ENCODE measurements around the gene HHAT.

Gene HHAT

DNA sequence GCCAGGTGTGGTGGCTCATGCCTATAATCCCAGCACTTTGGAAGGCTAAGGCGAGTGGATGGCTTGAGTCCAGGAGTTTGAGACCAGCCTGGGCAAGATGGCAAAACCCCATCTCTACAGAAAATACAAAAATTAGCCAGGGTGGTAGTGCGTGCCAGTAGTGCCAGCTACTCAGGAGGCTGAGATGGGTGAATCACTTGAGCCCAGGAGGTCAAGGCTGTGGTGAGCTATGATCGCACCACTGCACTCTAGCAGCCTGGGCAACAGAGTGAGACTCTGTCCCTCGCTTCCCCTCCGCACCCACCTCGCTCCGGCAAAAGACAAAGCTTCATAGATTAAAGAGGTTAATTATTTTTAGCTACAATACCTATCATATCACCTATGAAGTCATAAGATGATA is 100.0 kb downstream of the HHAT start:
- TF ChIP-seq, protein P1, sequence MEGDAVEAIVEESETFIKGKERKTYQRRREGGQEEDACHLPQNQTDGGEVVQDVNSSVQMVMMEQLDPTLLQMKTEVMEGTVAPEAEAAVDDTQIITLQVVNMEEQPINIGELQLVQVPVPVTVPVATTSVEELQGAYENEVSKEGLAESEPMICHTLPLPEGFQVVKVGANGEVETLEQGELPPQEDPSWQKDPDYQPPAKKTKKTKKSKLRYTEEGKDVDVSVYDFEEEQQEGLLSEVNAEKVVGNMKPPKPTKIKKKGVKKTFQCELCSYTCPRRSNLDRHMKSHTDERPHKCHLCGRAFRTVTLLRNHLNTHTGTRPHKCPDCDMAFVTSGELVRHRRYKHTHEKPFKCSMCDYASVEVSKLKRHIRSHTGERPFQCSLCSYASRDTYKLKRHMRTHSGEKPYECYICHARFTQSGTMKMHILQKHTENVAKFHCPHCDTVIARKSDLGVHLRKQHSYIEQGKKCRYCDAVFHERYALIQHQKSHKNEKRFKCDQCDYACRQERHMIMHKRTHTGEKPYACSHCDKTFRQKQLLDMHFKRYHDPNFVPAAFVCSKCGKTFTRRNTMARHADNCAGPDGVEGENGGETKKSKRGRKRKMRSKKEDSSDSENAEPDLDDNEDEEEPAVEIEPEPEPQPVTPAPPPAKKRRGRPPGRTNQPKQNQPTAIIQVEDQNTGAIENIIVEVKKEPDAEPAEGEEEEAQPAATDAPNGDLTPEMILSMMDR (conservative IDR thresholded peaks at IDR 0.05; ENCODE audit: low read depth, low read length) = no peak
- no peak for DNase-seq (ENCODE audit: low read depth)

DNA sequence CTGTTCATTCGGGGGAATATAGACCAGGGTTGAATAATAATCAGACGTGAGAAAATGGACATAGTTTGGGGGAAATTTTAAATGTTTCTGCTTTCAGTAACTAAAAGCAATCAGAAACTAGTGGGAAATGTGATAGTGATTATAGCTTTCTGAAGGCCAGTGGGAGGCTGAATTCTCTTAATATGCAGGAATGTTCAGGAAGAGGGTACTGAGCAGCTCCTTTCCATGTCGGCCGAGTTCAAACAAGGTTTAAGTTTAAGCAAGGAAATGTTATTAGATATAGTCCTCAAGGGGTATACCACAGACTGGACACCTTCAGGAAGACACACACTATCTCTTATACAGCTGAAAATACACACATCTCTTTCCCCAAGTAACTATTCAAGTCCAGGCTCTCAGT is 105.5 kb downstream of the HHAT start:
- TF ChIP-seq, protein P1 (conservative IDR thresholded peaks at IDR 0.05; ENCODE audit: low read depth, low read length) = no peak
- DNase-seq (ENCODE audit: low read depth) = no peak

More for the DNA sequence above, 100.0 kb downstream of the HHAT start:
- H3K4me3 ChIP-seq (ENCODE audit: low read length) = no peak overlapping the region

DNA sequence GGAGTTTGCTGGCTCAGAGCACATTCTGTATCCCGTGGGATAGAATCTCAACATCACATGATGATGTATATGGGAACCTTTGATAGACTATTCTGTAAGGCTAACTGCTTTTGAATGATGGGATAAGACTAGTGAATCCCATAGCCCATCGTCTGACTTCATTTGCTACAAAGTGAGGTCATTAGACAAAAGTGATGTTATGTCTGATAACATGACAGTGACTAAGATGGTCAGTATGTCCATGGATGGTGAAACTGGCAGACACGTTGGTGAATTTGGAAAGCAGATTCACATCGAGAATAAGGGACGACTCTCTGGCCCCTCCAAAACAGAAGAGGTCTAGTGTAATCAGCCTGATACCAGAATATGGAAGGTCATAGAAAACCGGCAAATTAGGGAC is 108.4 kb downstream of the HHAT start:
- DNase-seq (ENCODE audit: low read depth) = no peak
- TF ChIP-seq, protein P1 (conservative IDR thresholded peaks at IDR 0.05; ENCODE audit: low read depth, low read length) = no peak
- H3K4me3 ChIP-seq (ENCODE audit: low read length) = no peak overlapping the region

More for the DNA sequence above, 105.5 kb downstream of the HHAT start:
- no peak overlapping the region for H3K4me3 ChIP-seq (ENCODE audit: low read length)

DNA sequence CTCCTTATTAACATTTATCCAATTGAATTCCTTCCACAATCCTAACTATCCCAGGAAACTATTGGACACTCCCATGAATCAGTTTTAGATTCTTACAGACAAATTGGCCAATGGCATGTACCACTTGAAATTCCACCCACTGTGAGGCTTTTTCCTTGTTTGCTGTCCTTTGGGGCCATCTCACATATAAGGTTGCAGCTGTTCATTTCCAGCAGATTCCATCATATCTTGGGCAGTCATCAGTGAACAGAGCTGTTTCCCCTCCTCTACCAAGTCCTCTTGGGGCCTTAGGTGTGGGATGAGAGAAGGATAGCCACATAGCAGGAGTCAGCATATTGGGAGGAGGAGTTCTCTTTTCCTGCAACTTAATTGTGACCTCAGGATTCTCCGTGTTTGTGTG is 109.1 kb downstream of the HHAT start:
- DNase-seq (ENCODE audit: low read depth) = no peak
- TF ChIP-seq, protein P1 (conservative IDR thresholded peaks at IDR 0.05; ENCODE audit: low read depth, low read length) = no peak
- no peak overlapping the region for H3K4me3 ChIP-seq (ENCODE audit: low read length)

DNA sequence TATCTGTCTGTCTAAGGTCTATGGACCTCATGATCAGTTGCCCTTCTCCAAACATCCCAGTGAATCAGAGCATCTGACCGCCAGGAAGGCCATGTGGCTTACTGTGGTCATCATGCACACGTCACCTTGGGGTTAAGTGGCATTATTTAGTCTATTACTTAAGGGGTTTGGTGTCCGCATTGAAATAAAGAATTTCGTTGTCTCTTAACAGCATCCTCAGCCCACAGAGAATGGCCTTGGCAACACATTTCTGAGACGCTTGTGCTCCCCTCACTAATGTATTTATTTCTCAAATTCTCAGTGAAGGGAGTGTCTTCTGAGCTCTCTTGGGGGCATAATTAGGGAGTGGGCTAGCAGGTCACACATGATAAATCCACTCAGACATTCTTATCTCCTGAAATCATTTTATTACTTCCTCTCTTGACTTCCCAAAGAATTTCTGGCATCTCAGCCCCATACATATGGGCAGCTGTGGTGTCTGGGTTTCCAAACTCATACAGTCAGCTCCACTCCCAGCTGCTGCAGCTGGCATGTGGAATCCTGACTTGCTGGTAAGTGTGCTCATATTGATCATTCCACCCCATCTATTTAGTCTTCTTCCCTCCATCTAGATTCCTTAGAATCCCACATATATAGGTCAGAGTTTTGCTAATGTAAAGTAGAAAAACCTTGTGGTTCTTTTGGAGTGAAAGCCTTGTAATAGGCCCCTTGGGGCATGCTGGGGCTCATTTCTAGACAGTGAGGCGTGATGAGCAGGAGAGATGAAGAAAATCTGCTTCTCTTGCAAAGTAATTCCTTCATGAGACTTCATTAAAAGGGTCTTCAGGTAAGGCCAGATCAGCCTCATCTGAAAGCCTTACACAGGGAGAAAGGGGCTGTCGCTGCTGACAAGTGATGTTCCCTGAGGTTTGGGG is 110.5 kb downstream of the HHAT start:
- H3K4me3 ChIP-seq (ENCODE audit: low read length) = no peak overlapping the region
- DNase-seq (ENCODE audit: low read depth) = peak; percentile 30
- TF ChIP-seq, protein P1 (conservative IDR thresholded peaks at IDR 0.05; ENCODE audit: low read depth, low read length) = no peak

DNA sequence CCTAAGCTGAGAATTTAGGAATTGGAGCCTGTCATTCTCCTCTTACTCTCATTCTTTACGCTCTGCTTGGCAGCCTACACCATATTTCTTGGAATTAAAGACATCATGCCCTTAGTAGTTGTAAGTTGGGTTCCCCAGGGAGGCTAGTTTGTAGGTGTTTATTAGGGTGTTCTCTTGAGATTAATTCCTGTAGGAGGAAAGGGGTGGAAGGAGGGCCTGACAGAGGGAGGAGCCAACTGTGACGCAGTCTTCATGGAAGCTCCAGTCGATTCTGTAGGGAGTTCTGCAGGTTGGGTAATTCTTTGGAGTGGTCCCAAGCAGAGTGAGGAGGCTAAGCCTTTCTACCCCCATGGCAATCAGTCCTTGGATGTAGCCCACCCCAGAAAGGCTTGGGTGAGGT is 111.4 kb downstream of the HHAT start:
- no peak overlapping the region for H3K4me3 ChIP-seq (ENCODE audit: low read length)
- TF ChIP-seq, protein P1 (conservative IDR thresholded peaks at IDR 0.05; ENCODE audit: low read depth, low read length) = no peak
- no peak for DNase-seq (ENCODE audit: low read depth)

DNA sequence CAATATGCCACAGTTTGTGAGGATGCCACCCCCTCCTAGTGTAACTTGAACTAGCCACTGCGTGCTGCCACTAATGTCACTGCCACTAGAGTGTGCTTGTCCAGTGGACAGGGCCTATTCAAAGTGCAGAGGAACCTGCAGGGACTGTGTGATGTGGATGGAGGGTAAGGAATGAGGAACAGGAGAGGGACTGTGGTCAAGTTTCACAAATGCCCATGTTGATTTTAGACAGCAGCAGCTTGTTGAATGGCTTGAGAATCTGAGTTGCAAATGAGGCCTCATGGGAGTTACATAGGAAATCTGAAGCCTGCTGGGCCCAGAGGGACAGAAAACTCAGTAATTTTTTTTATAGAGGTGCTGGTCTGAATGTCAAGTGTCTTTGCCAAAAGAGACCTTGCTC is 112.3 kb downstream of the HHAT start:
- H3K4me3 ChIP-seq (ENCODE audit: low read length) = no peak overlapping the region
- TF ChIP-seq, protein P1 (conservative IDR thresholded peaks at IDR 0.05; ENCODE audit: low read depth, low read length) = no peak
- DNase-seq (ENCODE audit: low read depth) = no peak

Data from retinal pigment epithelial cell (primary cell).